ENCODE results near the gene NUP93. TPM values are rescaled to one million over a fixed set of nuclear protein-coding genes. Genes with fewer than 3 reads are reported as not detected.

Gene NUP93
- total and polyA plus RNA-seq, 4 experiments from 2014 or later: 48.0 to 73.2 (median 59.8) TPM

DNA sequence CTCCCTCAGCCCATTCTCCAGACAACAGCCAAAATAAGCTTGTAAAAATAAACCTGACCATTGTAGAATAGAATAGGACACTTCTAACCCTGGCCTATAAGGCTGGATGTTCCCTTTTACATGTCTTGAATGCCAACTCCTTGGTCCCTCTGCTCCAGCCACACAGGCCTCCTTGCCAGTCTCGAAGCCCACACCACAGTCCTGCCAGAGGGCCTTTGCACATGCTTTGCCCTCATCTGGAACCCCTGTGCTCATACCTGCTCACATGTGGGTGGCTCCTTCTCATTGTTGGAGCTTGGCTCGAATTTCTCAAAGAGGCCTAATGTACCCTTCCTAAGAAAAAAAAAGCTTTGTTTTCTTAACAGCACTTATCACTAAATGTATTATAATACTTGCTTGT is 129.7 kb downstream of the NUP93 start:
- H3K36me3 Mint-ChIP-seq: no peaks in the 10 kb centered on the region

DNA sequence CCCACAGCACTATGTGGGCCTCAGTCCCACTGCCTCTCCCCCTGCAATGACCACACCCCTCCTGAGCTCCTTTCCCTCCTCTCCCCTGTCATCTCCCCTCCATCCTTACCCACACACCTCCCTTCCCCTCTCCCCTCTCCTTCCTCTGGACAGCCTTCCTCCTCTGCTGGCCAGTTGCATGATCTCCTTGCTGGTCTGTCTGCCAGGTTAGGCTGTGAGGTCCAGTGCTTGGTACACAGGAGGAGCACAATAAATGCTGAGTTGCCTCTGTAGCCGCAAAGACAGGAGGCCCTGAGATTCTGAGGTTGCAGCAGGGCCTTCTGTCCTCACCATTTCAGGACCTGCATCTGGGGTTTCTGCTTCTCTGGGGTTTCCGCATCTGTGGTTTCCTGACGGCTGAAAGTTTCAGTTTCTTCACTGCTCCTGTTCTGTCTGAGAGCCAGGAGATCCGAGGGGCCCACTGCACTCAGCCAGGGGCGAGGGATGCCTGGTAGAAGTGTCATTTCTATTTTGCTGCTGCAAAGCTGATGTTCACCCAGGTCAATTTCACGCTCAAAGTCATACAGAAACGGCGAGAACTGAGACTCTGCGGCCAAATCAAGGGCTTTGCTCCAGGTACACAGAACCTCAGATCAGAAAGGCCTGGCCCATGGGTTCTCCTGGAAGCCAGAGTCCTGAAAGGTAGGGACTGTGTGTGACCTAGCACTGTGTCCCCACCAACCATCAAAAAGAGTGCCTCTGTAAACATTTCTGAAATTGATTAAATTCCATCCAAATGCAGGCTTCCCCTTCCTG is 130.5 kb downstream of the NUP93 start:
- H3K36me3 Mint-ChIP-seq: no peaks in the 10 kb centered on the region
- peak; percentile 45 to 69 (median 58) for DNase-seq
- peaks cover 49% of the 10 kb centered on the region for H3K4me1 ChIP-seq (ENCODE audit: insufficient read depth, low read length)
- H3K4me1 Mint-ChIP-seq: peaks cover 36 to 52% (median 45%) of the 10 kb centered on the region in 4 donors
- no peak overlapping the region for H3K4me3 ChIP-seq (ENCODE audit: low read length in 2 of 2)
- H3K9me3 Mint-ChIP-seq: no peaks in the 10 kb centered on the region
- no peaks in the 10 kb centered on the region for H3K9me3 ChIP-seq (ENCODE audit: control insufficient read depth in 1 of 2, low read length in 2 of 2)
- POLR2A ChIA-PET (ENCODE audit: partially characterized antibody): interaction anchor here (1.0 to 2.1 kb wide), 3 partner anchors 71 to 77 kb away, joined by 3 to 9 read pairs (median 4); partner anchors contain the start of gene HERPUD1
- no peaks in the 10 kb centered on the region for H3K27me3 Mint-ChIP-seq
- intact Hi-C loops (cut with micrococcal nuclease): no loop called here
- H3K27ac ChIP-seq (ENCODE audit: low read depth, low read length): peak overlapping the region; percentile 57
- CTCF ChIA-PET (ENCODE audit: partially characterized antibody): interaction anchor here (1.2 to 9.1 kb wide), 3 partner anchors 91 to 158 kb away, joined by 4 to 113 read pairs (median 7); no protein-coding TSS in a partner anchor
- H3K27me3 ChIP-seq (ENCODE audit: insufficient read depth, low read length): no peaks in the 10 kb centered on the region
- no peaks in the 10 kb centered on the region for H3K36me3 ChIP-seq (ENCODE audit: insufficient read depth, low read length)
- peak overlapping the region; percentile 62 to 90 (median 80) for H3K4me3 Mint-ChIP-seq
- H3K27ac Mint-ChIP-seq: peak overlapping the region; percentile 85 to 96 (median 95)

More for the DNA sequence above, 129.7 kb downstream of the NUP93 start:
- POLR2A ChIA-PET (ENCODE audit: partially characterized antibody): interaction anchor here (1.4 to 2.1 kb wide), 2 partner anchors 72 to 74 kb away, joined by 4 to 9 read pairs; partner anchors contain the start of gene HERPUD1
- no peak for DNase-seq
- peaks cover 36 to 51% (median 45%) of the 10 kb centered on the region in 4 donors for H3K4me1 Mint-ChIP-seq
- no peaks in the 10 kb centered on the region for H3K9me3 Mint-ChIP-seq
- Histone ChIP-seq H3K4me3 (ENCODE audit: low read length in 2 of 2) (no peak overlapping the region), H3K9me3 (ENCODE audit: control insufficient read depth in 1 of 2, low read length in 2 of 2) (no peaks in the 10 kb centered on the region), H3K27ac (ENCODE audit: low read depth, low read length) (peak overlapping the region; percentile 57), H3K4me1 (ENCODE audit: insufficient read depth, low read length) (peaks cover 49% of the 10 kb centered on the region), H3K27me3 (ENCODE audit: insufficient read depth, low read length) (no peaks in the 10 kb centered on the region), H3K36me3 (ENCODE audit: insufficient read depth, low read length) (no peaks in the 10 kb centered on the region)
- CTCF ChIA-PET (ENCODE audit: partially characterized antibody): interaction anchor here (0.7 to 1.9 kb wide), 6 partner anchors 10 to 394 kb away, joined by 3 to 7 read pairs (median 4); no protein-coding TSS in a partner anchor
- H3K27me3 Mint-ChIP-seq: no peaks in the 10 kb centered on the region
- H3K4me3 Mint-ChIP-seq: peak overlapping the region in 3 of 8 donors; percentile 22 to 90 (median 29)
- H3K27ac Mint-ChIP-seq: peak overlapping the region; percentile 85 to 96 (median 95)
- intact Hi-C loops (cut with micrococcal nuclease): no loop called here

DNA sequence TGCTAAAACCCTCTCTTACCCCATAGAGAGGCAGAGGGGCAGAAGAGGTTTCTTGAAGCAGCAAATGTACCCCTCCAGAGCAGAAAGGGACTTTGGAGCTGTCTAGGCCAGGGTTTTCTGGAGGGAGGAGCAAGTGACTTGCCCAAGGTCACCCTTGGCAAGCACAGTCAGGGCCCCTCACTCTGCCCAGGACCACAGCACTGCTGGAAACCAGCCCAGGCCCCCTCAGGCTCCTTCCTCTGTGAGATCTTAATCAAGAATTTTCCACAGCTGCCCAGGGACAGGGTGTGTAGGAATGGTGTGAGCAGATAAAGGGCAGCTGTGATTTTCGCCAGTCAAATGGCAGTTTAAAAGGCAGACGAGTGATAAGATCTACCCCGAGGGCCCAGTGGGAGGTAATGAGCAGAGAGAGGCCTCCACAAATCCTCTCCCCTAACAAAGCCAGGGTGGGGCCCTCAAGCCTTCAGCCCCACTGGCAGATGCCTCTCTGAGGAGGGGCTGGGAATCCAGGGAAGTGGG is 131.2 kb downstream of the NUP93 start:
- Mint-ChIP-seq H3K36me3 (no peaks in the 10 kb centered on the region), H3K27me3 (no peaks in the 10 kb centered on the region), H3K4me3 (peak overlapping the region in 6 of 8 donors; percentile 45 to 90 (median 84)), H3K9me3 (no peaks in the 10 kb centered on the region), H3K27ac (peak overlapping the region; percentile 85 to 96 (median 95)), H3K4me1 (peaks cover 36 to 52% (median 45%) of the 10 kb centered on the region in 4 donors)
- Histone ChIP-seq H3K4me3 (ENCODE audit: low read length in 2 of 2) (no peak overlapping the region), H3K36me3 (ENCODE audit: insufficient read depth, low read length) (no peaks in the 10 kb centered on the region), H3K27me3 (ENCODE audit: insufficient read depth, low read length) (no peaks in the 10 kb centered on the region), H3K9me3 (ENCODE audit: control insufficient read depth in 1 of 2, low read length in 2 of 2) (no peaks in the 10 kb centered on the region), H3K4me1 (ENCODE audit: insufficient read depth, low read length) (peaks cover 49% of the 10 kb centered on the region), H3K27ac (ENCODE audit: low read depth, low read length) (peak overlapping the region; percentile 57)
- CTCF ChIA-PET (ENCODE audit: partially characterized antibody): interaction anchor here (9.1 kb wide), 1 partner anchor 91 kb away, joined by 113 read pairs; no protein-coding TSS in a partner anchor
- POLR2A ChIA-PET (ENCODE audit: partially characterized antibody): interaction anchor here (1.0 to 2.6 kb wide), 2 partner anchors 71 to 76 kb away, joined by 3 to 12 read pairs; partner anchors contain the start of gene HERPUD1
- intact Hi-C loops (cut with micrococcal nuclease): no loop called here
- no peak for DNase-seq

GRCh38 chr16:56861756-56862155 is 131.8 kb downstream of the NUP93 start:
- Histone ChIP-seq H3K36me3 (ENCODE audit: insufficient read depth, low read length) (no peaks in the 10 kb centered on the region), H3K4me1 (ENCODE audit: insufficient read depth, low read length) (peaks cover 49% of the 10 kb centered on the region), H3K27me3 (ENCODE audit: insufficient read depth, low read length) (no peaks in the 10 kb centered on the region), H3K4me3 (ENCODE audit: low read length in 2 of 2) (no peak overlapping the region), H3K27ac (ENCODE audit: low read depth, low read length) (peak overlapping the region; percentile 57), H3K9me3 (ENCODE audit: control insufficient read depth in 1 of 2, low read length in 2 of 2) (no peaks in the 10 kb centered on the region)
- DNase-seq: no peak
- intact Hi-C loops (cut with micrococcal nuclease): no loop called here
- H3K36me3 Mint-ChIP-seq: no peaks in the 10 kb centered on the region
- H3K27ac Mint-ChIP-seq: peak overlapping the region in 6 of 7 donors; percentile 74 to 96 (median 90)
- no peaks in the 10 kb centered on the region for H3K9me3 Mint-ChIP-seq
- peaks cover 36 to 52% (median 45%) of the 10 kb centered on the region in 4 donors for H3K4me1 Mint-ChIP-seq
- H3K27me3 Mint-ChIP-seq: no peaks in the 10 kb centered on the region
- CTCF ChIA-PET (ENCODE audit: partially characterized antibody): interaction anchor here (9.1 kb wide), 1 partner anchor 91 kb away, joined by 113 read pairs; no protein-coding TSS in a partner anchor
- peak overlapping the region in 3 of 8 donors; percentile 15 to 90 (median 64) for H3K4me3 Mint-ChIP-seq
- POLR2A ChIA-PET (ENCODE audit: partially characterized antibody): interaction anchor here (2.6 kb wide), 1 partner anchor 70 kb away, joined by 12 read pairs; the partner anchor contains the start of gene HERPUD1

DNA sequence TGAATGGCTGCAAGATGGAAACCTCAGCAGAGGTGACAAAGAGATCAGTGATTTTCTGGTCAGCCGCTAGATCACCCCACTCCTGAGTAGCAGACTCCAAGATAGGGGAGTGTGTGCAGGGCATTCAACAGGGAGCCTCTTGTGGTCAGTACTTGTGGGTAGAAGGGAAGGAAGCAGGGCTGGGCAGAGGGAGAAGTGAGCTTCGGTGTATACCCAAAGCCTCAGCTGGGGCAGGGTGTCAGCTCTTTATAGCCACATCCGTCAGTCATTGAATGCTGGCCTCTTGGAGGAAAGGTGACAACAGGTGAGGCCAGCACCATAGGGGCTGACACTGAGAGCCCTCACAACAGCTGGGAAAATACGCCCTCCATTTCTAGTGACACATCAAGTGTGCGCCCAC is 132.8 kb downstream of the NUP93 start:
- CTCF ChIA-PET (ENCODE audit: partially characterized antibody): interaction anchor here (0.7 to 9.1 kb wide), 3 partner anchors 14 to 1001 kb away, joined by 3 to 113 read pairs (median 3); no protein-coding TSS in a partner anchor
- POLR2A ChIA-PET (ENCODE audit: partially characterized antibody): interaction anchor here (1.0 to 2.6 kb wide), 4 partner anchors 69 to 127 kb away, joined by 3 to 12 read pairs (median 3); partner anchors contain the start of genes HERPUD1 and NLRC5
- no peak overlapping the region for H3K27ac ChIP-seq (ENCODE audit: low read depth, low read length)
- no peaks in the 10 kb centered on the region for H3K27me3 ChIP-seq (ENCODE audit: insufficient read depth, low read length)
- intact Hi-C loops (cut with micrococcal nuclease): no loop called here
- no peaks in the 10 kb centered on the region for H3K9me3 ChIP-seq (ENCODE audit: control insufficient read depth in 1 of 2, low read length in 2 of 2)
- Mint-ChIP-seq H3K36me3 (no peaks in the 10 kb centered on the region), H3K9me3 (no peaks in the 10 kb centered on the region), H3K27me3 (no peaks in the 10 kb centered on the region), H3K27ac (peak overlapping the region in 6 of 7 donors; percentile 69 to 95 (median 79)), H3K4me3 (peak overlapping the region in 5 of 8 donors; percentile 30 to 90 (median 46)), H3K4me1 (peaks cover 40 to 58% (median 50%) of the 10 kb centered on the region in 4 donors)
- no peaks in the 10 kb centered on the region for H3K36me3 ChIP-seq (ENCODE audit: insufficient read depth, low read length)
- H3K4me3 ChIP-seq (ENCODE audit: low read length in 2 of 2): no peak overlapping the region
- H3K4me1 ChIP-seq (ENCODE audit: insufficient read depth, low read length): peaks cover 58% of the 10 kb centered on the region
- DNase-seq: no peak

- no peak for DNase-seq
- Mint-ChIP-seq H3K36me3 (no peaks in the 10 kb centered on the region), H3K9me3 (no peaks in the 10 kb centered on the region), H3K4me1 (peaks cover 32 to 46% (median 39%) of the 10 kb centered on the region in 4 donors), H3K4me3 (no peak within 1 kb of the TSS), H3K27ac (peak within 1 kb of the TSS in 5 of 7 donors; percentile 5 to 73 (median 59)), H3K27me3 (no peaks in the 10 kb centered on the region)
- no peak within 1 kb of the TSS for H3K27ac ChIP-seq (ENCODE audit: low read depth, low read length)
- H3K4me1 ChIP-seq (ENCODE audit: insufficient read depth, low read length): peaks cover 44% of the 10 kb centered on the region
- ChIA-PET POLR2A (ENCODE audit: partially characterized antibody) (no interaction called here), CTCF (ENCODE audit: partially characterized antibody) (interaction anchor here (4.1 to 9.1 kb wide), 2 partner anchors 9 to 87 kb away, joined by 16 to 113 read pairs; no protein-coding TSS in a partner anchor)
- no peak within 1 kb of the TSS for H3K4me3 ChIP-seq (ENCODE audit: low read length in 2 of 2)
- H3K9me3 ChIP-seq (ENCODE audit: control insufficient read depth in 1 of 2, low read length in 2 of 2): no peaks in the 10 kb centered on the region
- no peaks in the 10 kb centered on the region for H3K36me3 ChIP-seq (ENCODE audit: insufficient read depth, low read length)
- no peaks in the 10 kb centered on the region for H3K27me3 ChIP-seq (ENCODE audit: insufficient read depth, low read length)
- intact Hi-C loops (cut with micrococcal nuclease): loop anchor here (5.0 kb wide), 1 partner anchor 133 kb away; the partner anchor contains the start of gene NUP93
These were observed 135.0 kb downstream of the NUP93 start, which contains the start of gene SLC12A3 for GRCh38 chr16:56864960-56865359. Gene SLC12A3, plus strand, starts transcription at chr16:56865207. Its CDS starts 29 bp downstream, at chr16:56865236.
